K562 (cell line): ENCODE results near the gene SH3BP5. TPM values are rescaled to one million over a fixed set of nuclear protein-coding genes. Genes with fewer than 3 reads are reported as not detected.

Source experiments
- ARID1B ChIP-seq: fragments of 450-650 bp; IDR thresholded peaks from 2 replicates; pipeline ENCODE4 v1.6.1; 2016; ENCODE audit warnings: antibody characterized with exemption, mild to moderate bottlenecking, inconsistent platforms
- BMI1 ChIP-seq: fragments of 150-350 bp; IDR thresholded peaks from 2 replicates; pipeline ENCODE4 v1.6.1; 2014; ENCODE audit warnings: low read length
- CBFA2T2 ChIP-seq: fragments of 450-650 bp; conservative IDR thresholded peaks from 2 replicates; pipeline ENCODE4 v1.6.1; 2017; ENCODE audit warnings: mild to moderate bottlenecking
- CBFB ChIP-seq: sonication (generic); formaldehyde crosslinking; IDR thresholded peaks from 2 replicates; pipeline ENCODE4 v1.4.0; 2020; ENCODE audit warnings: mild to moderate bottlenecking, missing genetic modification reagents
- E2F6 ChIP-seq, 2 experiments: IDR thresholded peaks; 2 replicates each; pipeline ENCODE4 v1.6.1; 2011; ENCODE audit warnings: borderline replicate concordance in 1 of 2, control low read depth in 1 of 2, low read depth in 1 of 2, low read length in 1 of 2, mild to moderate bottlenecking in 1 of 2, mixed read lengths in 1 of 2, moderate library complexity in 1 of 2; ENCODE audit not compliant: insufficient read depth in 1 of 2, insufficient read length in 1 of 2, poor library complexity in 1 of 2, severe bottlenecking in 1 of 2; ENCODE audit errors: extremely low read depth in 1 of 2
- MECOM ChIP-seq: fragments of 250-450 bp; sonication (Bioruptor Pico); IDR thresholded peaks from 2 replicates; pipeline ENCODE4 v1.8.0; 2022; ENCODE audit warnings: inconsistent platforms
- MTA2 ChIP-seq: fragments of 450-650 bp; IDR thresholded peaks from 2 replicates; pipeline ENCODE4 v1.6.1; 2016; ENCODE audit warnings: low read depth
- PURB ChIP-seq: sonication (generic); formaldehyde crosslinking; IDR thresholded peaks from 2 replicates; pipeline ENCODE4 v1.9.0; 2021; ENCODE audit warnings: low read depth, mild to moderate bottlenecking, missing genetic modification reagents
- SMARCC2 ChIP-seq: fragments of 450-650 bp; IDR thresholded peaks from 2 replicates; pipeline ENCODE4 v1.6.1; 2017; ENCODE audit warnings: antibody characterized with exemption, moderate library complexity, mild to moderate bottlenecking, low read depth
- TBP ChIP-seq: optimal IDR thresholded peaks from 2 replicates; pipeline ENCODE3; 2011; ENCODE audit warnings: low read depth, low read length, improper control_type of control experiment
- ZNF318 ChIP-seq, 2 experiments: fragments of 450-650 bp; IDR thresholded peaks; 2 replicates each; pipeline ENCODE4 v1.6.1; 2016; ENCODE audit warnings: mild to moderate bottlenecking in 2 of 2, borderline replicate concordance in 1 of 2, low read depth in 1 of 2, moderate library complexity in 1 of 2
- polyA plus RNA-seq, 8 experiments: library from polyadenylated mRNA; depleted of rRNA in 4 of 8; stranded (reverse) in 5 of 8; unstranded in 3 of 8; fragments of >200 nt; fragmentation: Nextera tagmentation in 2 of 8; fragmentation: Illumina TruSeq in 1 of 8; extraction: Ambion mirVana in 2 of 8; extraction: Trizol in 1 of 8; gene quantifications; 2 replicates each; pipeline versions ENCODE4 v1.2.1 to v1.2.3, GENCODE V29; 2011 to 2014; ENCODE audit warnings: inconsistent platforms in 1 of 8, missing spikeins in 1 of 8
- total RNA-seq, 7 experiments: library from RNA; depleted of rRNA in 6 of 7; stranded (reverse); fragments of >200 nt in 6 of 7; fragmentation: Illumina TruSeq in 2 of 7; extraction: Trizol in 2 of 7; gene quantifications; 2 replicates each; pipeline versions ENCODE4 v1.2.1 to v1.2.3, GENCODE V29; 2011 to 2021; ENCODE audit warnings: low replicate concordance in 1 of 7
- TF ChIP-seq, protein P1 (sequence below): sonication (generic); formaldehyde crosslinking; IDR thresholded peaks from 2 replicates; pipeline ENCODE4 v1.9.0; 2022; ENCODE audit warnings: mild to moderate bottlenecking, missing genetic modification reagents
- TF ChIP-seq, protein P2 (sequence below), 2 experiments: IDR thresholded peaks; 2 replicates each; pipeline ENCODE4 v1.6.1; 2012; ENCODE audit warnings: improper control_type of control experiment in 2 of 2, low read depth in 2 of 2, low read length in 2 of 2, borderline replicate concordance in 1 of 2

SH3BP5 gene
- total and polyA plus RNA-seq, 9 of the 15 experiments (the other 6 are each of a cell fraction or from before 2014, with no cell fraction given) = 2.9 to 29.0 (median 14.9) TPM

DNA sequence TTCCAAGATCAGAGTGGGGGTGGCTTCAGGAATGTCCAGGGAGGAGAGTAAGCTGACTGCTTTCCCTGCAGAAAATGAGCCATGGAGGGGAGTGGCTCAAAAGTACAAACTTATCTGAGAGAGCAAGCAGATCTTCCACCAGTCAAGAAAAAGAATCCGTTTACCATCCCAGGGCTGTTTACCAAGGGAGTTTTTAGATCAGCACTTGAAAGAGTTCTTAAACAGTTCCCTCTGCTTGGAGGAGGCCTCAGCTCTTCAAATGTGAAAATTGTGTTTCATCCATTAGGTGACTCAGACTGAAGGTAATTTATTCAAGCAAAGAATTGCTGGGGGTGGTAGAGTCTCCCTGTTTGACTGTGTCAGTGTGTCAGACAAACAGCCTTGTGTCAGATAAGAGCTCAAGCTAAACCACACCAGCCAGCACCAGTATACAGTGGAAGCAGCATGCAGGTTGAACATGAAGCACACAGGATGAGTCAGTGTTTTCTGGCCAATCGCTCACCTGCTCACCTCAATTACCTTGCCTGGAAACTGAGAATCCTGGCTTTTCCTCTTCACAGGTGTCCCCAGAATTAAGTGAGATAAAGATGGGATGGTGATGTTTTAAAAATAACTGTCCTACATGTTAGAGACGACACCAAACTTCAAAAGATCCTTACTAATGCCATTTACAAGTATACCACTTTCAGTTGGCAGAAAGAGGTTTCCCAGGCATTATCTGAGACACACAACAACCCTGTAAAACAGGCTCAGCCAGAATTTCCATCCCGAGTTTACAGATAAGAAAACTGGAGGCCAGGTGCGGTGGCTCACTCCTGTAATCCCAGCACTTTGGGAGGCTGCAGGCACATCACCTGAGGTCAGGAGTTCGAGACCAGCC is 21.7 kb downstream of the SH3BP5 start (continued):
- TF ChIP-seq E2F6 (IDR thresholded peaks at IDR 0.05; ENCODE audit: borderline replicate concordance in 1 of 2, extremely low read depth in 1 of 2, insufficient read depth in 1 of 2, insufficient read length in 1 of 2, low read depth in 1 of 2, low read length in 1 of 2, poor library complexity in 1 of 2, severe bottlenecking in 1 of 2) = peak; percentile 86 to 90
- TF ChIP-seq PURB = no peak
- TF ChIP-seq CBFA2T2 = peak; percentile 31
- peak; percentile 37 for TF ChIP-seq TBP
- TF ChIP-seq MTA2 = no peak
- no peak for TF ChIP-seq BMI1
- no peak for TF ChIP-seq CBFB (CRISPR knock-in tag)
- TF ChIP-seq, protein P1, sequence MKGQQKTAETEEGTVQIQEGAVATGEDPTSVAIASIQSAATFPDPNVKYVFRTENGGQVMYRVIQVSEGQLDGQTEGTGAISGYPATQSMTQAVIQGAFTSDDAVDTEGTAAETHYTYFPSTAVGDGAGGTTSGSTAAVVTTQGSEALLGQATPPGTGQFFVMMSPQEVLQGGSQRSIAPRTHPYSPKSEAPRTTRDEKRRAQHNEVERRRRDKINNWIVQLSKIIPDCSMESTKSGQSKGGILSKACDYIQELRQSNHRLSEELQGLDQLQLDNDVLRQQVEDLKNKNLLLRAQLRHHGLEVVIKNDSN = no peak
- TF ChIP-seq MECOM (CRISPR knock-in tag) = 0 out of 2 replicates have a peak, but pooled peaks have one; percentile 53
- TF ChIP-seq ZNF318 (IDR thresholded peaks at IDR 0.05; ENCODE audit: borderline replicate concordance in 1 of 2, low read depth in 1 of 2) = peak in 1 of 2 experiments; percentile 57; a peak in 1 of 4 replicates
- TF ChIP-seq ARID1B = peak; percentile 84
- TF ChIP-seq, protein P2, sequence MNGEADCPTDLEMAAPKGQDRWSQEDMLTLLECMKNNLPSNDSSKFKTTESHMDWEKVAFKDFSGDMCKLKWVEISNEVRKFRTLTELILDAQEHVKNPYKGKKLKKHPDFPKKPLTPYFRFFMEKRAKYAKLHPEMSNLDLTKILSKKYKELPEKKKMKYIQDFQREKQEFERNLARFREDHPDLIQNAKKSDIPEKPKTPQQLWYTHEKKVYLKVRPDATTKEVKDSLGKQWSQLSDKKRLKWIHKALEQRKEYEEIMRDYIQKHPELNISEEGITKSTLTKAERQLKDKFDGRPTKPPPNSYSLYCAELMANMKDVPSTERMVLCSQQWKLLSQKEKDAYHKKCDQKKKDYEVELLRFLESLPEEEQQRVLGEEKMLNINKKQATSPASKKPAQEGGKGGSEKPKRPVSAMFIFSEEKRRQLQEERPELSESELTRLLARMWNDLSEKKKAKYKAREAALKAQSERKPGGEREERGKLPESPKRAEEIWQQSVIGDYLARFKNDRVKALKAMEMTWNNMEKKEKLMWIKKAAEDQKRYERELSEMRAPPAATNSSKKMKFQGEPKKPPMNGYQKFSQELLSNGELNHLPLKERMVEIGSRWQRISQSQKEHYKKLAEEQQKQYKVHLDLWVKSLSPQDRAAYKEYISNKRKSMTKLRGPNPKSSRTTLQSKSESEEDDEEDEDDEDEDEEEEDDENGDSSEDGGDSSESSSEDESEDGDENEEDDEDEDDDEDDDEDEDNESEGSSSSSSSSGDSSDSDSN (IDR thresholded peaks at IDR 0.05; ENCODE audit: borderline replicate concordance in 1 of 2, low read depth in 2 of 2, low read length in 2 of 2) = peak in 1 of 2 experiments; percentile 32; a peak in 1 of 4 replicates
- TF ChIP-seq SMARCC2 = 0 out of 2 replicates have a peak, but pooled peaks have one; percentile 64
